ENCODE results near the gene ZFYVE26. TPM values are rescaled to one million over a fixed set of nuclear protein-coding genes. Genes with fewer than 3 reads are reported as not detected.

The ZFYVE26 gene
- total RNA-seq, 1 experiment from 2014 or later, result 13.2 TPM

DNA sequence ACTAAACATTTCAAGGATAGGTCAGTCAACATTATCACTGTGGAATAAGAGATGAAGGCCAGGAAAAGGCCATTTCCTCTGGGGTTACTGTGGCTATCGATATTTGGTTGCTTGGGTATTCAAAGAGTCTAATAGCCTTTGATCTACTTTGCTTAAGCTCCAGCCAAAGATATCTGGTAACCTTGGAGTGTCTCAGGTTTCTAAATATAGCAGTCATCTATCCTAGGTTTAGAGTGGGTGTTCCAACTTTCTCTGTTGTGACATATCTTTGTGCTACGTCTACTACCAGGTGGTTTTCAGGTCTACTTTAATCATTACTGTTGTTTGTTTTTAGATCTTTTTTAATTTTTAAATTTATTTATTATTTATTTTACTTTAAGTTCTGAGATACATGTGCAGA is 72.3 kb downstream of the ZFYVE26 start (continued):
- TF ChIP-seq, protein P1, sequence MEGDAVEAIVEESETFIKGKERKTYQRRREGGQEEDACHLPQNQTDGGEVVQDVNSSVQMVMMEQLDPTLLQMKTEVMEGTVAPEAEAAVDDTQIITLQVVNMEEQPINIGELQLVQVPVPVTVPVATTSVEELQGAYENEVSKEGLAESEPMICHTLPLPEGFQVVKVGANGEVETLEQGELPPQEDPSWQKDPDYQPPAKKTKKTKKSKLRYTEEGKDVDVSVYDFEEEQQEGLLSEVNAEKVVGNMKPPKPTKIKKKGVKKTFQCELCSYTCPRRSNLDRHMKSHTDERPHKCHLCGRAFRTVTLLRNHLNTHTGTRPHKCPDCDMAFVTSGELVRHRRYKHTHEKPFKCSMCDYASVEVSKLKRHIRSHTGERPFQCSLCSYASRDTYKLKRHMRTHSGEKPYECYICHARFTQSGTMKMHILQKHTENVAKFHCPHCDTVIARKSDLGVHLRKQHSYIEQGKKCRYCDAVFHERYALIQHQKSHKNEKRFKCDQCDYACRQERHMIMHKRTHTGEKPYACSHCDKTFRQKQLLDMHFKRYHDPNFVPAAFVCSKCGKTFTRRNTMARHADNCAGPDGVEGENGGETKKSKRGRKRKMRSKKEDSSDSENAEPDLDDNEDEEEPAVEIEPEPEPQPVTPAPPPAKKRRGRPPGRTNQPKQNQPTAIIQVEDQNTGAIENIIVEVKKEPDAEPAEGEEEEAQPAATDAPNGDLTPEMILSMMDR (IDR thresholded peaks at IDR 0.05 in 2 of 3, conservative IDR thresholded peaks at IDR 0.05 in 1 of 3; ENCODE audit: borderline replicate concordance in 1 of 3, insufficient read depth in 1 of 3, low read depth in 2 of 3, low read length in 2 of 3), result no peak
- no peak for TF ChIP-seq FOSL1 (IDR thresholded peaks at IDR 0.05; ENCODE audit: low read depth)

DNA sequence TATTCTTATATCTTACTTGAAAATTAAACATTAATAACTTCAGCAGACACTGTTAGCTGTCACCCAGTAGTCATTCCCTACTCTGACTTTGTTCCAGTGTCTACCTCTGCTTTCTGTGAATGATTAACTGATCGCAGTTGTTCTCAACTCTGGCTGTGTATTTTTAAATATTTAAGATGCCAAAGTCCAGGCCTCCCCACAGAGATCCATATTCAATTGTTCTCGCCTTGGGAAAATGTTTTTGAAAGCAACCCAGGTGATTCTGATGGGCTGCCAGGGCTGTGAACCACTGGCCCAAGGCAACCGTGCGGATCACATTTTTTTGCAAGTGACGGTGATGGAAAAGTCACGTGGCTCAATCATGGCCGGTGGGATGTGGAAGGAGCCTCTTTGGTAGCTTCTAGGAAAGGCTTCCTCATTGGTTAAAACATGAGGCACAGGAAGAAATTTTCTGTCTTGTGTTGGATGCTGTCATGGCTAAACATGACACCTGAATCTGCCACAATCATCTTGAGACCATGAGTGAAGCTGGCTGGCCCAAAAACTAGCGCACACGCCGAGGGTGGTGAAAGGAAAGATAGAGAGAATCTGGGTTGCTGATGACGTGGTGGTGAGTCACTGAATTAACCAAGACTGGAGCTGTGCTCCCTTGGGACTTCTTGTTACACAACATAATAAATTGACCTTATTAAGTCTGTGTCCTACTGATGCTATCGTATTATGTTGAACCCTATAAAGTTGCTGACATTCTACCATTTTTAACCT is 77.5 kb downstream of the ZFYVE26 start:
- DNase-seq (ENCODE audit: low read depth, low spot score) (peak; percentile 19), ATAC-seq (peak; percentile 62; the same call in 1 of the 2 replicates)
- no peak overlapping the region for H3K27ac ChIP-seq (ENCODE audit: low read depth, low read length)
- no peaks in the 10 kb centered on the region for H4K20me1 ChIP-seq (ENCODE audit: insufficient read depth)
- POLR2A ChIA-PET, result interaction anchor here (1.1 kb wide), 1 partner anchor 12 kb away, joined by 3 read pairs; no protein-coding TSS in a partner anchor
- intact Hi-C loops (cut with micrococcal nuclease), result no loop called here
- no peaks in the 10 kb centered on the region for H3K9me2 ChIP-seq (ENCODE audit: insufficient read depth)
- no peak overlapping the region for H3K9ac ChIP-seq (ENCODE audit: low read length)
- peaks cover 0 to 11% of the 10 kb centered on the region in 2 experiments; a peak in 2 of 4 replicates for H3K4me1 ChIP-seq (ENCODE audit: control insufficient read depth in 1 of 2, insufficient read depth in 2 of 2, low read length in 2 of 2)
- no peaks in the 10 kb centered on the region for H3K36me3 ChIP-seq (ENCODE audit: control insufficient read depth in 1 of 2, insufficient read depth in 2 of 2, low read length in 2 of 2)
- no peak overlapping the region for H2AFZ ChIP-seq (ENCODE audit: low read depth, low read length, poor library complexity, severe bottlenecking)
- TF ChIP-seq, protein P2, sequence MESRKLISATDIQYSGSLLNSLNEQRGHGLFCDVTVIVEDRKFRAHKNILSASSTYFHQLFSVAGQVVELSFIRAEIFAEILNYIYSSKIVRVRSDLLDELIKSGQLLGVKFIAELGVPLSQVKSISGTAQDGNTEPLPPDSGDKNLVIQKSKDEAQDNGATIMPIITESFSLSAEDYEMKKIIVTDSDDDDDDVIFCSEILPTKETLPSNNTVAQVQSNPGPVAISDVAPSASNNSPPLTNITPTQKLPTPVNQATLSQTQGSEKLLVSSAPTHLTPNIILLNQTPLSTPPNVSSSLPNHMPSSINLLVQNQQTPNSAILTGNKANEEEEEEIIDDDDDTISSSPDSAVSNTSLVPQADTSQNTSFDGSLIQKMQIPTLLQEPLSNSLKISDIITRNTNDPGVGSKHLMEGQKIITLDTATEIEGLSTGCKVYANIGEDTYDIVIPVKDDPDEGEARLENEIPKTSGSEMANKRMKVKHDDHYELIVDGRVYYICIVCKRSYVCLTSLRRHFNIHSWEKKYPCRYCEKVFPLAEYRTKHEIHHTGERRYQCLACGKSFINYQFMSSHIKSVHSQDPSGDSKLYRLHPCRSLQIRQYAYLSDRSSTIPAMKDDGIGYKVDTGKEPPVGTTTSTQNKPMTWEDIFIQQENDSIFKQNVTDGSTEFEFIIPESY (IDR thresholded peaks at IDR 0.05; ENCODE audit: extremely low read depth, insufficient replicate concordance, low read length), result no peak
- no peak for TF ChIP-seq POLR2A (IDR thresholded peaks at IDR 0.05; ENCODE audit: borderline replicate concordance, extremely low read depth, insufficient read depth, insufficient read length)
- TF ChIP-seq JUND (IDR thresholded peaks at IDR 0.05), result peak; percentile 39; the same call in 1 of the 2 replicates
- peak; percentile 71 for TF ChIP-seq FOSL1 (IDR thresholded peaks at IDR 0.05; ENCODE audit: low read depth)
- H3K79me2 ChIP-seq (ENCODE audit: insufficient read depth, low read length), result no peaks in the 10 kb centered on the region
- RAD21 ChIA-PET (ENCODE audit: low non-redundant PET in 1 of 2, low total read pairs in 2 of 2, uncharacterized antibody in 2 of 2, unreplicated experiment in 2 of 2), result no interaction called here
- peak overlapping the region; percentile 29 for H3K4me2 ChIP-seq (ENCODE audit: low read length)
- no peak overlapping the region for H3K4me3 ChIP-seq (replicated peaks in 1 of 2; ENCODE audit: low read depth in 1 of 2, low read length in 2 of 2)
- no peaks in the 10 kb centered on the region for H3K9me3 ChIP-seq (ENCODE audit: control insufficient read depth in 1 of 2, insufficient read depth in 1 of 2, low read depth in 1 of 2, low read length in 2 of 2)
- no TSS peak for BruUV-seq (replicated peaks)
- H3K27me3 ChIP-seq (ENCODE audit: insufficient read depth, low read length), result no peaks in the 10 kb centered on the region
- CTCF ChIA-PET, result no interaction called here
